ENCODE data around the gene PRKCSH.
A peak's percentile ranks its signal among the peaks of the same experiment; 100 is the strongest.
"Not testable (repeated sequence)": the region's sequence is repeated elsewhere in the genome, so short reads cannot be mapped to it uniquely, and the experiment has no call there.

Gene PRKCSH

GRCh38 chr19:11420429-11421370, 14.7 kb upstream of the PRKCSH start:
- no peak for DNase-seq

- DNase-seq, result no peak
Measured at GRCh38 chr19:11421371-11422098, 13.9 kb upstream of the PRKCSH start.

GRCh38 chr19:11422163-11423065, 13.0 kb upstream of the PRKCSH start:
- no peak for DNase-seq

GRCh38 chr19:11423164-11423790, 12.2 kb upstream of the PRKCSH start:
- DNase-seq, result no peak

GRCh38 chr19:11423791-11424181, 11.6 kb upstream of the PRKCSH start:
- DNase-seq, result no peak

GRCh38 chr19:11425719-11426457, 9.5 kb upstream of the PRKCSH start:
- DNase-seq, result no peak

GRCh38 chr19:11426656-11427055, 8.8 kb upstream of the PRKCSH start:
- no peak for DNase-seq

GRCh38 chr19:11433526-11433925, 1.9 kb upstream of the PRKCSH start:
- not testable (repeated sequence) for DNase-seq

- DNase-seq, result no peak
Measured at GRCh38 chr19:11434703-11435056, 755 bp upstream of the PRKCSH start.

GRCh38 chr19:11435833-11436313, 438 bp downstream of the PRKCSH start:
- no peak for DNase-seq

- no peak for DNase-seq
Measured at GRCh38 chr19:11437955-11438354, 2.5 kb downstream of the PRKCSH start.

GRCh38 chr19:11444059-11444458, 8.6 kb downstream of the PRKCSH start:
- DNase-seq, result no peak

- DNase-seq, result no peak
Measured at GRCh38 chr19:11445141-11445540, 9.7 kb downstream of the PRKCSH start.

- DNase-seq, result no peak
Measured at GRCh38 chr19:11446271-11446651, 10.8 kb downstream of the PRKCSH start.

- DNase-seq, result peak in 1 of 2 experiments; percentile 12
Measured at GRCh38 chr19:11446652-11447301, 11.3 kb downstream of the PRKCSH start.

- no peak for DNase-seq
Measured at GRCh38 chr19:11447347-11448262, 12.2 kb downstream of the PRKCSH start.

- no peak for DNase-seq
Measured at GRCh38 chr19:11448410-11448809, 13.0 kb downstream of the PRKCSH start.

- no peak for DNase-seq
Measured at GRCh38 chr19:11448923-11449554, 13.6 kb downstream of the PRKCSH start.

GRCh38 chr19:11450570-11451326, 15.3 kb downstream of the PRKCSH start:
- no peak for DNase-seq

All from NCI-H2081 (cell line).